Measurements from ENCODE around the gene USP47.

GRCh38 chr11:11913395-11913794 lies 71.6 kb downstream of the USP47 start:
- TF ChIP-seq CTCF (conservative IDR thresholded peaks at IDR 0.05), result no peak
- TF ChIP-seq ZFX (IDR thresholded peaks at IDR 0.05), result no peak
